Measurements from ENCODE around the gene NTHL1.

NTHL1 gene

GRCh38 chr16:2074071-2074470, 26.4 kb upstream of the NTHL1 start:
- no peak for DNase-seq
- Histone ChIP-seq H3K27me3 (replicated peaks) (no peaks in the 10 kb centered on the region), H3K36me3 (replicated peaks) (peaks cover 67% of the 10 kb centered on the region), H3K4me3 (ENCODE audit: low read depth, low read length) (no peak overlapping the region), H3K27ac (no peak overlapping the region)
- no peak for TF ChIP-seq CTCF (IDR thresholded peaks at IDR 0.05; ENCODE audit: low read depth, low read length, missing control alignments)
- in situ Hi-C loops (cut with HindIII; ENCODE audit: low pct_ligation_motif_present, low sequenced_read_pairs) = loop anchor here (10.0 kb wide), 1 partner anchor 91 kb away; no protein-coding TSS in a partner anchor

GRCh38 chr16:2072926-2073325, 25.3 kb upstream of the NTHL1 start:
- Histone ChIP-seq H3K27me3 (replicated peaks) (no peaks in the 10 kb centered on the region), H3K4me3 (ENCODE audit: low read depth, low read length) (no peak overlapping the region), H3K27ac (no peak overlapping the region), H3K36me3 (replicated peaks) (peaks cover 67% of the 10 kb centered on the region)
- DNase-seq = no peak
- no peak for TF ChIP-seq CTCF (IDR thresholded peaks at IDR 0.05; ENCODE audit: low read depth, low read length, missing control alignments)
- in situ Hi-C loops (cut with HindIII; ENCODE audit: low pct_ligation_motif_present, low sequenced_read_pairs) = loop anchor here (10.0 kb wide), 1 partner anchor 92 kb away; no protein-coding TSS in a partner anchor

GRCh38 chr16:2071454-2072202, 24.0 kb upstream of the NTHL1 start:
- DNase-seq = no peak
- Histone ChIP-seq H3K36me3 (replicated peaks) (peaks cover 65% of the 10 kb centered on the region), H3K27me3 (replicated peaks) (no peaks in the 10 kb centered on the region), H3K27ac (no peak overlapping the region), H3K4me3 (ENCODE audit: low read depth, low read length) (no peak overlapping the region)
- TF ChIP-seq CTCF (IDR thresholded peaks at IDR 0.05; ENCODE audit: low read depth, low read length, missing control alignments) = no peak
- in situ Hi-C loops (cut with HindIII; ENCODE audit: low pct_ligation_motif_present, low sequenced_read_pairs) = loop anchor here (10.0 kb wide), 1 partner anchor 93 kb away; no protein-coding TSS in a partner anchor

GRCh38 chr16:2070576-2071453, 23.2 kb upstream of the NTHL1 start:
- Histone ChIP-seq H3K36me3 (replicated peaks) (peaks cover 62% of the 10 kb centered on the region), H3K27ac (no peak overlapping the region), H3K4me3 (ENCODE audit: low read depth, low read length) (no peak overlapping the region), H3K27me3 (replicated peaks) (no peaks in the 10 kb centered on the region)
- TF ChIP-seq CTCF (IDR thresholded peaks at IDR 0.05; ENCODE audit: low read depth, low read length, missing control alignments) = no peak
- in situ Hi-C loops (cut with HindIII; ENCODE audit: low pct_ligation_motif_present, low sequenced_read_pairs) = loop anchor here (10.0 kb wide), 1 partner anchor 94 kb away; no protein-coding TSS in a partner anchor
- DNase-seq = no peak

GRCh38 chr16:2066139-2066538, 18.5 kb upstream of the NTHL1 start:
- Histone ChIP-seq H3K36me3 (replicated peaks) (peaks cover 51% of the 10 kb centered on the region), H3K27me3 (replicated peaks) (no peaks in the 10 kb centered on the region), H3K27ac (no peak overlapping the region), H3K4me3 (ENCODE audit: low read depth, low read length) (no peak overlapping the region)
- TF ChIP-seq CTCF (IDR thresholded peaks at IDR 0.05; ENCODE audit: low read depth, low read length, missing control alignments) = no peak
- no peak for DNase-seq
- in situ Hi-C loops (cut with HindIII; ENCODE audit: low pct_ligation_motif_present, low sequenced_read_pairs) = no loop called here

All from brain microvascular endothelial cell (primary cell).